ENCODE data around the gene KIAA0513. TPM values are rescaled to one million over a fixed set of nuclear protein-coding genes. Genes with fewer than 3 reads are reported as not detected.

Gene KIAA0513
- total RNA-seq, 1 experiment from 2014 or later: 7.8 TPM

- Mint-ChIP-seq H3K36me3 (no peaks in the 10 kb centered on the region), H3K27me3 (ENCODE audit: low read depth) (peaks cover 8% of the 10 kb centered on the region; the same call in 1 of the 2 replicates), H3K9me3 (no peaks in the 10 kb centered on the region), H3K27ac (no peak overlapping the region), H3K4me1 (no peaks in the 10 kb centered on the region), H3K4me3 (no peak overlapping the region)
- CTCF ChIA-PET: no interaction called here
- no peak for TF ChIP-seq E2F4 (CRISPR knock-in tag; IDR thresholded peaks at IDR 0.05; ENCODE audit: borderline replicate concordance, low read depth)
- no peak for TF ChIP-seq MLX (CRISPR knock-in tag; IDR thresholded peaks at IDR 0.05)
- TF ChIP-seq, protein P1, sequence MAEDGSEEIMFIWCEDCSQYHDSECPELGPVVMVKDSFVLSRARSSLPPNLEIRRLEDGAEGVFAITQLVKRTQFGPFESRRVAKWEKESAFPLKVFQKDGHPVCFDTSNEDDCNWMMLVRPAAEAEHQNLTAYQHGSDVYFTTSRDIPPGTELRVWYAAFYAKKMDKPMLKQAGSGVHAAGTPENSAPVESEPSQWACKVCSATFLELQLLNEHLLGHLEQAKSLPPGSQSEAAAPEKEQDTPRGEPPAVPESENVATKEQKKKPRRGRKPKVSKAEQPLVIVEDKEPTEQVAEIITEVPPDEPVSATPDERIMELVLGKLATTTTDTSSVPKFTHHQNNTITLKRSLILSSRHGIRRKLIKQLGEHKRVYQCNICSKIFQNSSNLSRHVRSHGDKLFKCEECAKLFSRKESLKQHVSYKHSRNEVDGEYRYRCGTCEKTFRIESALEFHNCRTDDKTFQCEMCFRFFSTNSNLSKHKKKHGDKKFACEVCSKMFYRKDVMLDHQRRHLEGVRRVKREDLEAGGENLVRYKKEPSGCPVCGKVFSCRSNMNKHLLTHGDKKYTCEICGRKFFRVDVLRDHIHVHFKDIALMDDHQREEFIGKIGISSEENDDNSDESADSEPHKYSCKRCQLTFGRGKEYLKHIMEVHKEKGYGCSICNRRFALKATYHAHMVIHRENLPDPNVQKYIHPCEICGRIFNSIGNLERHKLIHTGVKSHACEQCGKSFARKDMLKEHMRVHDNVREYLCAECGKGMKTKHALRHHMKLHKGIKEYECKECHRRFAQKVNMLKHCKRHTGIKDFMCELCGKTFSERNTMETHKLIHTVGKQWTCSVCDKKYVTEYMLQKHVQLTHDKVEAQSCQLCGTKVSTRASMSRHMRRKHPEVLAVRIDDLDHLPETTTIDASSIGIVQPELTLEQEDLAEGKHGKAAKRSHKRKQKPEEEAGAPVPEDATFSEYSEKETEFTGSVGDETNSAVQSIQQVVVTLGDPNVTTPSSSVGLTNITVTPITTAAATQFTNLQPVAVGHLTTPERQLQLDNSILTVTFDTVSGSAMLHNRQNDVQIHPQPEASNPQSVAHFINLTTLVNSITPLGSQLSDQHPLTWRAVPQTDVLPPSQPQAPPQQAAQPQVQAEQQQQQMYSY (CRISPR knock-in tag; IDR thresholded peaks at IDR 0.05): no peak
- no peak for TF ChIP-seq SMAD4 (CRISPR knock-in tag; IDR thresholded peaks at IDR 0.05)
- TF ChIP-seq, protein P2, sequence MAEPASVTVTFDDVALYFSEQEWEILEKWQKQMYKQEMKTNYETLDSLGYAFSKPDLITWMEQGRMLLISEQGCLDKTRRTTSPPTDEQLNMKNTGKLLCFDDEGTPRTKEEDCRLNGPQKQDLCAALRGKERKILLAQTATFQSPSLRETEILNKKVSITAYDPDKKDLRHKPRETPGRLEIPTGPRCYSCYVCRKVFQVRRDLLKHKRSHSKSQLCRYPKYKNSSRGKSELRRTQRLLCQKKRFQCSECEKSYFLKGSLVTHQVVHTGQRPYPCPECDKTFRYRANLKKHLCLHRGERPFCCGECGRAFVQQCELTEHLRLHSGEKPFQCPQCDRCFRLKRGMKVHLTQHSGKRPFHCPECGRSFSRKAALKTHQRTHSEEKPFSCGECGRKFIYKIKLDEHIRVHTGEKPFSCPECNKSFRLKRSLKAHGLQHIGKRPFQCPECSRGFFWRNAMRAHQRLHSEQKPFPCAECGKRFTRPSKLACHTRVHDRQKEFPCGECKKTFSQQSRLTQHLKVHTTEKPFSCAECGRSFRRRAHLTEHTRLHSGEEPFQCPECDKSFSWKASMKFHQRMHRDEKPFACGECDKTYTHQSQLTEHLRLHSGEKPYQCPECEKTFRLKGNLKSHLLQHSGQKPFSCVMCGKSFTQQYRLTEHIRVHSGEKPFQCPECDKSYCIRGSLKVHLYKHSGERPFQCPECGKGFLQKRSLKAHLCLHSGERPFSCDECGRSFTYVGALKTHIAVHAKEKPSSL (CRISPR knock-in tag; conservative IDR thresholded peaks at IDR 0.05): no peak
- TF ChIP-seq ELF4 (CRISPR knock-in tag; IDR thresholded peaks at IDR 0.05; ENCODE audit: low read depth): no peak
- TF ChIP-seq MYBL2 (CRISPR knock-in tag; IDR thresholded peaks at IDR 0.05): no peak
- TF ChIP-seq ATF1 (CRISPR knock-in tag; IDR thresholded peaks at IDR 0.05): no peak
- TF ChIP-seq KAT7 (CRISPR knock-in tag; IDR thresholded peaks at IDR 0.05; ENCODE audit: borderline replicate concordance): no peak
- no peak for TF ChIP-seq JUN (CRISPR knock-in tag; IDR thresholded peaks at IDR 0.05)
- TF ChIP-seq, protein P3, sequence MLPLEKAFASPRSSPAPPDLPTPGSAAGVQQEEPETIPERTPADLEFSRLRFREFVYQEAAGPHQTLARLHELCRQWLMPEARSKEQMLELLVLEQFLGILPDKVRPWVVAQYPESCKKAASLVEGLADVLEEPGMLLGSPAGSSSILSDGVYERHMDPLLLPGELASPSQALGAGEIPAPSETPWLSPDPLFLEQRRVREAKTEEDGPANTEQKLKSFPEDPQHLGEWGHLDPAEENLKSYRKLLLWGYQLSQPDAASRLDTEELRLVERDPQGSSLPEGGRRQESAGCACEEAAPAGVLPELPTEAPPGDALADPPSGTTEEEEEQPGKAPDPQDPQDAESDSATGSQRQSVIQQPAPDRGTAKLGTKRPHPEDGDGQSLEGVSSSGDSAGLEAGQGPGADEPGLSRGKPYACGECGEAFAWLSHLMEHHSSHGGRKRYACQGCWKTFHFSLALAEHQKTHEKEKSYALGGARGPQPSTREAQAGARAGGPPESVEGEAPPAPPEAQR (CRISPR knock-in tag; IDR thresholded peaks at IDR 0.05): no peak
- no peak for DNase-seq (ENCODE audit: low spot score)
- POLR2A ChIA-PET: no interaction called here
- no peak for ATAC-seq
Observed at GRCh38 chr16:85017633-85018032, 10.0 kb upstream of the KIAA0513 start.

GRCh38 chr16:85018529-85019236 lies 8.9 kb upstream of the KIAA0513 start:
- no peak for TF ChIP-seq ZNF263 (CRISPR knock-in tag; IDR thresholded peaks at IDR 0.05; ENCODE audit: low read depth)
- TF ChIP-seq ZBTB21 (CRISPR knock-in tag; IDR thresholded peaks at IDR 0.05; ENCODE audit: borderline replicate concordance): no peak
- no peak for TF ChIP-seq OVOL2 (CRISPR knock-in tag; IDR thresholded peaks at IDR 0.05; ENCODE audit: borderline replicate concordance)
- TF ChIP-seq, protein P4, sequence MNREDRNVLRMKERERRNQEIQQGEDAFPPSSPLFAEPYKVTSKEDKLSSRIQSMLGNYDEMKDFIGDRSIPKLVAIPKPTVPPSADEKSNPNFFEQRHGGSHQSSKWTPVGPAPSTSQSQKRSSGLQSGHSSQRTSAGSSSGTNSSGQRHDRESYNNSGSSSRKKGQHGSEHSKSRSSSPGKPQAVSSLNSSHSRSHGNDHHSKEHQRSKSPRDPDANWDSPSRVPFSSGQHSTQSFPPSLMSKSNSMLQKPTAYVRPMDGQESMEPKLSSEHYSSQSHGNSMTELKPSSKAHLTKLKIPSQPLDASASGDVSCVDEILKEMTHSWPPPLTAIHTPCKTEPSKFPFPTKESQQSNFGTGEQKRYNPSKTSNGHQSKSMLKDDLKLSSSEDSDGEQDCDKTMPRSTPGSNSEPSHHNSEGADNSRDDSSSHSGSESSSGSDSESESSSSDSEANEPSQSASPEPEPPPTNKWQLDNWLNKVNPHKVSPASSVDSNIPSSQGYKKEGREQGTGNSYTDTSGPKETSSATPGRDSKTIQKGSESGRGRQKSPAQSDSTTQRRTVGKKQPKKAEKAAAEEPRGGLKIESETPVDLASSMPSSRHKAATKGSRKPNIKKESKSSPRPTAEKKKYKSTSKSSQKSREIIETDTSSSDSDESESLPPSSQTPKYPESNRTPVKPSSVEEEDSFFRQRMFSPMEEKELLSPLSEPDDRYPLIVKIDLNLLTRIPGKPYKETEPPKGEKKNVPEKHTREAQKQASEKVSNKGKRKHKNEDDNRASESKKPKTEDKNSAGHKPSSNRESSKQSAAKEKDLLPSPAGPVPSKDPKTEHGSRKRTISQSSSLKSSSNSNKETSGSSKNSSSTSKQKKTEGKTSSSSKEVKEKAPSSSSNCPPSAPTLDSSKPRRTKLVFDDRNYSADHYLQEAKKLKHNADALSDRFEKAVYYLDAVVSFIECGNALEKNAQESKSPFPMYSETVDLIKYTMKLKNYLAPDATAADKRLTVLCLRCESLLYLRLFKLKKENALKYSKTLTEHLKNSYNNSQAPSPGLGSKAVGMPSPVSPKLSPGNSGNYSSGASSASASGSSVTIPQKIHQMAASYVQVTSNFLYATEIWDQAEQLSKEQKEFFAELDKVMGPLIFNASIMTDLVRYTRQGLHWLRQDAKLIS (CRISPR knock-in tag; IDR thresholded peaks at IDR 0.05; ENCODE audit: borderline replicate concordance): no peak
- H3K36me3 Mint-ChIP-seq: no peaks in the 10 kb centered on the region
- H3K27me3 Mint-ChIP-seq (ENCODE audit: low read depth): peaks cover 8% of the 10 kb centered on the region; the same call in 1 of the 2 replicates
- H3K27ac Mint-ChIP-seq: no peak overlapping the region
- no peak for DNase-seq (ENCODE audit: low spot score)
- POLR2A ChIA-PET: no interaction called here
- no peaks in the 10 kb centered on the region for H3K4me1 Mint-ChIP-seq
- CTCF ChIA-PET: interaction anchor here (1.0 kb wide), 1 partner anchor 9 kb away, joined by 4 read pairs; the partner anchor contains the start of gene KIAA0513
- H3K4me3 Mint-ChIP-seq: no peak overlapping the region
- no peak for ATAC-seq
- H3K9me3 Mint-ChIP-seq: no peaks in the 10 kb centered on the region

Measured in WTC11 (cell line).